ENCODE measurements around the gene DCDC1. TPM values are rescaled to one million over a fixed set of nuclear protein-coding genes. Genes with fewer than 3 reads are reported as not detected.

DCDC1 gene
- total RNA-seq, 3 donors from 2014 or later = 0.19 TPM; not detected in 2

- ATAC-seq (no peak), DNase-seq (no peak)
- Mint-ChIP-seq H3K27me3 (ENCODE audit: low read depth) (no peaks in the 10 kb centered on the region), H3K36me3 (ENCODE audit: insufficient read depth) (no peaks in the 10 kb centered on the region), H3K4me1 (ENCODE audit: low read depth) (no peaks in the 10 kb centered on the region), H3K4me3 (no peak overlapping the region), H3K9me3 (peaks cover 8% of the 10 kb centered on the region)
Observed at GRCh38 chr11:31059529-31059928, 310.0 kb downstream of the DCDC1 start.

GRCh38 chr11:31050061-31050765 is 319.3 kb downstream of the DCDC1 start:
- Mint-ChIP-seq H3K4me1 (ENCODE audit: low read depth) (no peaks in the 10 kb centered on the region), H3K27me3 (ENCODE audit: low read depth) (no peaks in the 10 kb centered on the region), H3K9me3 (peaks cover 37% of the 10 kb centered on the region), H3K4me3 (no peak overlapping the region), H3K36me3 (ENCODE audit: insufficient read depth) (no peaks in the 10 kb centered on the region)
- ATAC-seq (no peak), DNase-seq (no peak)

- Mint-ChIP-seq H3K4me1 (ENCODE audit: low read depth) (no peaks in the 10 kb centered on the region), H3K9me3 (peaks cover 9% of the 10 kb centered on the region), H3K27me3 (ENCODE audit: low read depth) (no peaks in the 10 kb centered on the region), H3K36me3 (ENCODE audit: insufficient read depth) (no peaks in the 10 kb centered on the region), H3K4me3 (no peak overlapping the region)
- ATAC-seq (no peak), DNase-seq (no peak)
Observed at GRCh38 chr11:31045335-31045734, 324.2 kb downstream of the DCDC1 start.

GRCh38 chr11:31030138-31030792 is 339.3 kb downstream of the DCDC1 start:
- Mint-ChIP-seq H3K4me1 (ENCODE audit: low read depth) (no peaks in the 10 kb centered on the region), H3K36me3 (ENCODE audit: insufficient read depth) (no peaks in the 10 kb centered on the region), H3K4me3 (no peak overlapping the region), H3K9me3 (no peaks in the 10 kb centered on the region), H3K27me3 (ENCODE audit: low read depth) (no peaks in the 10 kb centered on the region)
- DNase-seq (no peak), ATAC-seq (no peak)

GRCh38 chr11:31026315-31026714 is 343.2 kb downstream of the DCDC1 start:
- no peak overlapping the region for H3K4me3 Mint-ChIP-seq
- no peaks in the 10 kb centered on the region for H3K9me3 Mint-ChIP-seq
- H3K4me1 Mint-ChIP-seq (ENCODE audit: low read depth) = no peaks in the 10 kb centered on the region
- no peak for ATAC-seq
- no peaks in the 10 kb centered on the region for H3K36me3 Mint-ChIP-seq (ENCODE audit: insufficient read depth)
- no peak for DNase-seq
- H3K27me3 Mint-ChIP-seq (ENCODE audit: low read depth) = no peaks in the 10 kb centered on the region

- Mint-ChIP-seq H3K4me1 (ENCODE audit: low read depth) (no peaks in the 10 kb centered on the region), H3K9me3 (no peaks in the 10 kb centered on the region), H3K36me3 (ENCODE audit: insufficient read depth) (no peaks in the 10 kb centered on the region), H3K4me3 (no peak overlapping the region), H3K27me3 (ENCODE audit: low read depth) (no peaks in the 10 kb centered on the region)
- DNase-seq = no peak
- no peak for ATAC-seq
Observed at GRCh38 chr11:31022080-31022479, 347.5 kb downstream of the DCDC1 start.

GRCh38 chr11:31019786-31020185 is 349.8 kb downstream of the DCDC1 start:
- Mint-ChIP-seq H3K4me3 (no peak overlapping the region), H3K36me3 (ENCODE audit: insufficient read depth) (no peaks in the 10 kb centered on the region), H3K9me3 (no peaks in the 10 kb centered on the region), H3K4me1 (ENCODE audit: low read depth) (no peaks in the 10 kb centered on the region), H3K27me3 (ENCODE audit: low read depth) (no peaks in the 10 kb centered on the region)
- DNase-seq (no peak), ATAC-seq (no peak)

GRCh38 chr11:31005202-31005601 is 364.3 kb downstream of the DCDC1 start:
- ATAC-seq (no peak), DNase-seq (no peak)
- Mint-ChIP-seq H3K4me3 (no peak overlapping the region), H3K36me3 (ENCODE audit: insufficient read depth) (no peaks in the 10 kb centered on the region), H3K27me3 (ENCODE audit: low read depth) (no peaks in the 10 kb centered on the region), H3K4me1 (ENCODE audit: low read depth) (no peaks in the 10 kb centered on the region), H3K9me3 (peaks cover 5% of the 10 kb centered on the region)

- H3K4me3 Mint-ChIP-seq = no peak overlapping the region
- H3K4me1 Mint-ChIP-seq (ENCODE audit: low read depth) = no peaks in the 10 kb centered on the region
- peaks cover 5% of the 10 kb centered on the region for H3K9me3 Mint-ChIP-seq
- ATAC-seq (no peak), DNase-seq (no peak)
- H3K27me3 Mint-ChIP-seq (ENCODE audit: low read depth) = no peaks in the 10 kb centered on the region
- no peaks in the 10 kb centered on the region for H3K36me3 Mint-ChIP-seq (ENCODE audit: insufficient read depth)
Observed at GRCh38 chr11:31001427-31001826, 368.1 kb downstream of the DCDC1 start.

- Mint-ChIP-seq H3K4me3 (no peak overlapping the region), H3K36me3 (ENCODE audit: insufficient read depth) (no peaks in the 10 kb centered on the region), H3K4me1 (ENCODE audit: low read depth) (no peaks in the 10 kb centered on the region), H3K9me3 (no peaks in the 10 kb centered on the region), H3K27me3 (ENCODE audit: low read depth) (no peaks in the 10 kb centered on the region)
- ATAC-seq = no peak
- no peak for DNase-seq
Observed at GRCh38 chr11:31000381-31000780, 369.2 kb downstream of the DCDC1 start.

GRCh38 chr11:30992513-30992849 is 377.1 kb downstream of the DCDC1 start:
- no peaks in the 10 kb centered on the region for H3K27me3 Mint-ChIP-seq (ENCODE audit: low read depth)

GRCh38 chr11:30991802-30992512 is 377.6 kb downstream of the DCDC1 start:
- ATAC-seq (no peak), DNase-seq (no peak)
- H3K9me3 Mint-ChIP-seq = no peaks in the 10 kb centered on the region
- H3K4me3 Mint-ChIP-seq = no peak overlapping the region
- no peaks in the 10 kb centered on the region for H3K36me3 Mint-ChIP-seq (ENCODE audit: insufficient read depth)
- H3K4me1 Mint-ChIP-seq (ENCODE audit: low read depth) = no peaks in the 10 kb centered on the region
- no peaks in the 10 kb centered on the region for H3K27me3 Mint-ChIP-seq (ENCODE audit: low read depth)

More at GRCh38 chr11:30992513-30992849, 377.1 kb downstream of the DCDC1 start:
- Mint-ChIP-seq H3K9me3 (no peaks in the 10 kb centered on the region), H3K36me3 (ENCODE audit: insufficient read depth) (no peaks in the 10 kb centered on the region), H3K4me3 (no peak overlapping the region), H3K4me1 (ENCODE audit: low read depth) (no peaks in the 10 kb centered on the region)
- DNase-seq = no peak
- ATAC-seq = no peak

- DNase-seq (no peak), ATAC-seq (no peak)
- Mint-ChIP-seq H3K36me3 (ENCODE audit: insufficient read depth) (no peaks in the 10 kb centered on the region), H3K27me3 (ENCODE audit: low read depth) (no peaks in the 10 kb centered on the region), H3K4me3 (no peak overlapping the region), H3K4me1 (ENCODE audit: low read depth) (no peaks in the 10 kb centered on the region), H3K9me3 (no peaks in the 10 kb centered on the region)
Observed at GRCh38 chr11:30991376-30991775, 378.2 kb downstream of the DCDC1 start.

- DNase-seq (no peak), ATAC-seq (no peak)
- no peaks in the 10 kb centered on the region for H3K9me3 Mint-ChIP-seq
Observed at GRCh38 chr11:30990625-30991296, 378.8 kb downstream of the DCDC1 start.

More at GRCh38 chr11:30990625-30991296, 378.8 kb downstream of the DCDC1 start:
- Mint-ChIP-seq H3K4me1 (ENCODE audit: low read depth) (no peaks in the 10 kb centered on the region), H3K27me3 (ENCODE audit: low read depth) (no peaks in the 10 kb centered on the region), H3K36me3 (ENCODE audit: insufficient read depth) (no peaks in the 10 kb centered on the region), H3K4me3 (no peak overlapping the region)

All from activated T-cell treated with anti-CD3 and anti-CD28 coated beads, Interleukin-2, amount 50 U/mL, for 4 hours (primary cell).